HG03103 (cell line): ENCODE measurements around the gene GSG1L.

Experiments used
- ATAC-seq: cut with Tn5 transposase; IDR thresholded peaks from one replicate; pipeline ENCODE4 v1.9.1; 2021; ENCODE audit warnings: low read depth; ENCODE audit not compliant: unreplicated experiment

The GSG1L gene

DNA sequence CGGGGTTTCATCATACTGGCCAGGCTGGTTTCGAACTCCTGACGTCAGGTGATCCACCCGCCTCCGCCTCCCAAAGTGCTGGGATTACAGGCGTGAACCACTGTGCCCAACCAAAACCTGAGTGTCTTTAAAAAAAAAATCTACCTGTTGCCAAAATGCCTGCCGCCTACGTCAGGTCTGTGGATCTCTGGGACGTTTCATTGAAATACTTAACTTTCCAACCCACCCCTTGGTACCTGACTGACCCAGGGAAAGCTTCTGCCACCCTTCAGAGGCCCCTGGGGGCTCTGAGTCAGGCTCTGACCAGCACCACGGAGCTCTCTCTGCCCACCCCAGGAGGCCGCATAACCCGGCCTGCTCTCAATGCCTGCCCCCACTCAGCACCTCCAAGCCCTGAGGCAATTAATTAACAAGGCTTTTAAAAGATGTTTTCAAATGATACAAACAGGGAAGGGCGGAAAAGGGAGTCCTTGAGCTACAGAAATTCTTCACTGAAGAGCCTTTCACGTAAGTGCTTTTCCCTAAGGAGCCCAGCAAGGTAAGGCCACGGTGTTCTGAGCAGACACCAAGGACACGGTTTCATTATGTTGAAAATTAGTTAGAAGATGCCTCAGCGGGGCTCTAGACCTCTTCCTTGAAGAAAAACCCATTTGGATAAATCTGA lies 29.3 kb upstream of the GSG1L start:
- ATAC-seq: no peak

DNA sequence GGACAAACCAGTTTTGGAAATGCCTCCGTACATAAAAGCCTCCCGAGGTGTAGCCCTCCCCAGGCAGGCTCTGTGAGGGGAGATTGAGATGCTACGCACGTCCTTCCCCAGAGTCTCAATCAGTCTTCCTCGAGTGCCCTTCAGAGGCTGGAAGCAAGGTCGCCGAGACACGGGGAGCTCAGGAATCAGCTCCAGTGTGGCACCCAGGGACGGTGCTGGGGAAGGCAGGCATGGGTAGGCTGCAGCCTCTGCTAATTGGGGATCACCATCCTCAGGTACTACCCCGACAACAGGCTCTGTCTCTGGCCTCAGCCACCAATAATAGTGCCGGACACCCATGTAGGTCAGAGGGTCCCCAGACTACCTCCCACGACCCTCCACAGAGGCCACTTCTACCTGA lies 28.1 kb upstream of the GSG1L start:
- ATAC-seq: no peak

DNA sequence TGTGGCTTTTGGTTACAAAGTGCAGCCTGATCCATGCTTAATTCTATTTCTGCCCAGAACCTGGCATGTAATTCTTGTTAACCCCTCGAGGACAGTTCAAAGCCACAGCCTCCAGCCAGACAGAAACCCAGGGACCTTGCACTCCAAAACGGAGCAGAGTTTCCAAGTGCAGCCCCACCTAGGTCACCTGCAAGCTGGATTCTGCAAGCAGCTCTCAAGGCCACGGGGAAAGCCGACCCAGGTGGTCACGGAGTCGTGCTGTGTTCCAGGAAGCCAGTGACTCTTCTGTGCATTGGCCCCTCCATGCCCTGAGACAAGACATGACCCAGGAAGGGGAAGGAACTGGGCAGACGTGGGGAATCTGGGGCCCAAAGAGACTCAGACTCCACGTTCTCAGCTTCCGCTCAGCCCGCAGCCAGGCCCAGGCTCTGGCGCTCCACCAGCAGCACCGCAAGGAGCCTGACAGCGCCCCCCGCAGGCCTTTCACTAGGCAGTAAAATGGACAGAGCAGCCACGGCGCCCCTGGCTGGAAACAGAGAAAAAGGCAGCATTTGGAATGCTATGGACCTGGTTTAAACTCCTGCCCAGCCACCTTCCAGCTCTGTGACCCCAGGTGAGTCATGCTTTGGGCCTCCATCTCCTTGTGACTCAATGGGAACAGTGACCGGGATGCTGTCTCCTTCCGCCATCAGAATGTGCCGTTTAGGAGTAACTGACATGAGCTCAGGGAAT lies 27.3 kb upstream of the GSG1L start:
- ATAC-seq: no peak

DNA sequence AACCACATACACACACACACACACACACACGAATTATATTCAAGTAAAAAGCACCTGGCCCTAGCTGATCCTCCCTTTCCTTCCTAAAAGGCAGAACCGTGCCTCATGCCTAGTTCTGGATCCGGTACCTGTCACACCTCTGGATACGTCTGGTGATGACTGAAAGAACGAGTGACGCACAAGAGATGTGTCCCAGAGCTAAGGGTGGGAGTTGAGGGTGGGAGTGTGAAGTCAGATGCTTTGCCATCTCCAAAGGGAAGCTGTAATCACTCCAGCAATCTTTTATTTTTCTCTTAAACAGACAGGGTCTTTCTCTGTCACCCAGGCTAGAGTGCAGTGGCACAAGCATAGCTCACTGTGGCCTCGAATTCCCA lies 26.5 kb upstream of the GSG1L start:
- ATAC-seq: no peak

DNA sequence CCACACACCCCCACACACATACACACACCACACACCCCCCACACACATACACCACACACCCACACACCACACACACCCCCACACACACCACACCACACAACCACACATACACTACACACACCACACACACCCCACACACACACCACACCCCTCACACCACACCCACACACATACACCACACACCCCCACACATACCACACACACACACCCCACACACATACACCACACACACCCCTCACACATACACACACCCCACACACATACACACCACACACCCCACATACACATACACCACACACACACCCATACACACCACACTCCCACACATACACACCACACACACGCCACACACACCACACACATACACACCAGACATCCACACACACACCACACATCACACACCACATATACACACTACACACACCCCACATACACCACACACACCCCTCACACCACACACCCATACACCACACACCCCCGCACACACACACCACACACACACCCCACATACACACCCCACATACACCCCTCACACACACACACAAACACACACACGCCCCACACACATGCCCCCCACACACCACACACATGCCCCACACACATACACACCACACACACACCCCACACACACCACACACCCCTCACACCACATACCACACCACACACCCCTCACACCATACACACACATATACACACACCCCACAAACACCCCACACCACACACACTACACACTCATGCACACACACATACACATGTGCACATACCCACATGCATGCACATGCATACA lies 25.9 kb upstream of the GSG1L start:
- no peak for ATAC-seq

DNA sequence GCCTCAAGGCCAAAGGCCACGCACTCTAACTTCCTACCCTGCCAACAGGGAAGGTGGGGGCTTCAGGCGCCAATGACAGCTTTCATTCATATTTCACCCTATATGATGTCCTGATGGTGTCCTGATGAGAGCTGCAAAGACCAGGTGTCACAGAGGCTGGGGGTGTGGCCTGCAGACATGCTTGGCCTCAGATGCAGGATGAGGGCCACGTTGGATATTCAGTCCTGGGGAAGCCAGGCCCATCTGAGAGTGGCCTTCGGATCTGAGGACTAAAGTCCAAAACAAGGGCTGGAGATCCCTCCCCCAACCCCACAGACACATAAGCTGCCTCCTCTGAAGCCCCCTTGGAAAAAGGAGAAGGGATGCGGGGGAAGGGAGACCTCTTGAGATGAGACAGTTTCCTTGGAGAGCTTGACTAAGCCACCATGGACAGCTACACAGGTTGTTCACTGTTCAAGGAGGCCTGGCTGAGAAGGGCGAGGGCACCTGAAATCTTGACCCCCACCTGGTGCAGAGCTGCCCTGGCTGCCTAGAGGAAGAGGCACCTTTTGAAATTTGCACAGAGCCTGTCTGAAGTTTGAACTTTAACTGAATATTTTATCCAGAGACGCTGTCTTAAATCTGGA lies 24.3 kb upstream of the GSG1L start:
- ATAC-seq: no peak

DNA sequence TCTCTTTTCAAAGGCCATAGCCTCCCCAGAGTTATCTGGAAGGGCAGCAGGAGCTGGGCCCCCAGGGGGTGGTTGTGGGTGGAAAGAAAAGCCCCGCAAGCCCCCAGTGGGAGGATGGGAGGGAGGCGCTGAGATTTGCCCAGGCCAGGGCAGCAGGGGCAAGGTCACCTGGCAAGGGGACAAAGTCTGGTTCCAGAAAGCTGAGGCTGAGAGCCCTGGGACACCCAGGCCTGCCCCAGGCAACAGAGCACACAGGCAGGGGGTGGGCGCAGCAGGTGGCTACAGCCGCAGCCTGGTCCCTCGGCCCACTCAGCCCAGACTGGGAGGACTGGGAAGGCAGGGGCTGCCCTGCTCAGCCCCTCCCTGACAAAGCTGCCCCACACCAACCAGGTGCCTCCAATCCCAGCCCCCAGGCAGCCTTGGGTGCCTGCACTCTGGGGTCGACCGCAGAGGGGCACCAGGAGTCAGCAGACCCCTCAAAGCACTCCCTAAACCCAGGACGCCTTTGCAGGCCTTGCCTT lies 23.7 kb upstream of the GSG1L start:
- ATAC-seq: no peak

DNA sequence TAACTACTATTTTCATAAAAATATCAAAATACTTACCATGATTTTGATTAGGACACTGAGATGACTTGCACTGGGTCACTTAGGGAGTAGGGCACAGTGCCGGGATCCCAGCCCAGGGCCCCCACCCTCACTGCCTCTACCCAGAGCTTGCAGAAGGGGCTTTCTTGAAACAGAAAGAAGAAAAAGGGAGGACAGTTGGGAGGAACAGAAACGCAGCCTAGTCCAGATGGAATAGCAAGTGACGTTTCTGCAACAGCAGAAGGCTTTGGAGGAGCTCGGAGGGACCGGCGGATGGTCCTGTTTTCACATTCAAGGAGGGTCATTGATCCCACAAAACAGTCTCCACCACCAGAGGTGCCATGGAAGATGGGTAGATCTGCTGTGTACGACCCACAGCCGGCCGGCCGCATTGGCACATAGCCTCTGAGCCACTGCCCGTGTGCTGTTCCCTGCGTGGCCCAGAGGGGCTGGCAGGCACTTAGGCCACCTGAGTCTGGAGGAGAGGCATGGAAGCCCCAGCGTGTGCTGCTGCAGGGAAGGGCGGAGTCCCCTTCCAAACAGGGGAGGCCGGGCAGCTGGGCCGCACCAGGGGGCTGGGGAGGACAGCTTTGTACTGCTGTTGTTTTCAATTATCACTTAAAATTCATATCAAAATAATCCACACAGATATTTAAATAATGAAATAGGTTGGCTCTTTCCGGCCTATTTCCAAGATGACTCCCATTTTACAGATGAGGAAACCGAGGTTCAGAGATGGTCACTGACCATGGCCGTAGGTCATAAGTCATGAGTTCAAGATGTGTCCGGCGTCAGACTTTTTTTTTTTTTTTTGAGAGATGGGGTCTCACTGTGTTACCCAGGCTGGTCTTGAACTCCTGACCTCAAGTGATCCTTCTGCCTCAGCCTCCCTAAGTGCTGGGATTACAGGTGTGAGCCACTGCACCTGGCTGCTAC lies 22.9 kb upstream of the GSG1L start:
- no peak for ATAC-seq

DNA sequence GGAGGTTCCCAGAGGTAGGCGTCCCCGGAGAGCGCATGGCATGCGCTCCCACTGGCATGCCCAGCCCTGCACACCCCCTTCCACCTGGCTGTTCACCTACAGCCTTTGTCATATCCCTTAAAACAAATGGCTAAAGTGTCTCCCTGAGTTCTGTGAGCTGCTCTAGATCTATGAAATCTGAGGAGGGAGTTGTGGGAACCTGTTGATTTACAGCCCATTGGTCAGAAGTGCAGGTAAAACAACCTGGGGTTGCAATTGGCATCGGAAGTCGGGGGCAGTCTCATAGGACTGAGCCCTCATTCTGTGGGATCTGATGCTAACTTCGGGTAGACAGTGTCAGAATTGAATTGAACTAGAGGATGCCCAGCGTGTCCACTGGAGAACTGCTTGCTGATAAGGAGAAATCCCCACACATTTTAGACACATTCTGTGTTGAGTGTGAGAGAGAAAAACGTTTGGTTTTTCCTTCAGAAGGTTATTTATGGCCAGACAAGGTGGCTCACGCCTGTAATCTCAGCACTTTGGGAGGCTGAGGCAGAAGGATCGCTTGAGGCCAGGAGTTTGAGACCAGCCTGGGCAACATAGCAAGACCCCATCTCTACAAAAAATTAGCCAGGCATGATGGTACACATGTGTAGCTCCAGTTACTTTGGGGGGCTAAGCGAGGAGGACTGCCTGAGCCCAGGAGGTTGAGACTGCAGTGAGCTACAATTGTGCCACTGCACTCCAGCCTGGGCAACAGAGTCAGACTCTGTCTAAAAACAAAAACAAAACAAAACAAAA lies 22.1 kb upstream of the GSG1L start:
- no peak for ATAC-seq

DNA sequence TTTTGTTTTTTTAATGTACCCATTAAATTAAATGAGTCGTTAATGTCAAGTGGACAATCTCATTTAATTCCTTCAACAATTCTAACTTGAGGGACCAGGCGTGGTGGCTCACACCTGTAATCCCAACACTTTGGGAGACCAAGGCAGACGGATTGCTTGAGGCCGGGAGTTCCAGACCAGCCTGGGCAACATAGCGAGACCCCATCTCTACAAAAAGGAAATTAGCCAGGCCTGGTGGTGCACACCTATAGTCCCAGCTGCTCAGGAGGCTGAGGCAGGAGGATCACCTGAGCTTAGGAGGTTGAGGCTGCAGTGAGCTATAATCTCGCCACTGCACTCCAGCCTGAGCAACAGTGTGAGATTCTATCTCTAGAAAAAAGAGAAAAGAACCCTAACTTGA lies 20.7 kb upstream of the GSG1L start:
- no peak for ATAC-seq

DNA sequence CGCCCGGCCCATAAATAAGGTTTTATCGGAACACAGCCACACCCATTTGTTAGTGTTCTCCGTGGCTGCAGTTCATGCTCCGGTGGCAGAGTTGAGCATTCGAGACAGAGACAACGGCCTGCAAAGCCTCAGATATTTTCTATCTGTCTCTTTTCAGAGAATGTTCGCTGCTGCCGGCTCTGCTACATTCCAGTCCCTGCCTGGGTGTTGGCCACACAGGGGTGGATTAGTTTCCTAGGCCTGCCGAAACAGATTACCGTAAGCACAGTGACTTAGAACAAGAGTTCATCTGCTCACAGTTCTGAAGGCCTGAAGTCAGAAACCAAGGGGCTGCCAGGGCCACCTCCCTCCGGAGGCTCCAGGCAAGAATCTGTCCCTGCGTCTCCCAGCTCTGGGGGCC lies 19.1 kb upstream of the GSG1L start:
- no peak for ATAC-seq

DNA sequence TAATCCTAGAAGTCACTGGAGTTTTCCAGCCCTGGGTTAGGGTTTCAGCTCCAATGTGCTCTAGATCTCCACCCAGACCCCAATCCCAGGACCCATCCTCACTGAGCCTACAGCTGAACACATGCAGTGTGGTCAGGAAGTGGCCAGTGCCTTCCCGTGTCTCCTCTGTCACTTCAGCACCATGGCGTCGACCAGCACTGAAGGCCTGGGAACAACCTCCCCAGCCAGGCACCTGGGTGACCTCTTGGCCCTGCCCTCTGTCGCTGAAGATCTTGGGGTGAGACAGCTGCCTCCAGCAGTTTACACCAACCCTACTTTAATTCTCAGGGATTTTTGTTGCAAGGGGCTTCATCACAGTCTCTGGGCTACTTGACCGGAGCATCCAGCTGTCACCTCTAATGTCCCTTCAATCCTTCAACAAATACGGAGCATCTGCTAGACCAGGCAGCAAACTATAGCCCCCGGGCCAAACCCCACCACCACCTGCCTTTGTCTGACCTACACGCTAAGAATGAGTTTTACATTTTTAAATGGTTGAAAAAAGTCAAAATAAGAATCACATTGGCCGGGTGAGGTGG lies 18.0 kb upstream of the GSG1L start:
- ATAC-seq: no peak

DNA sequence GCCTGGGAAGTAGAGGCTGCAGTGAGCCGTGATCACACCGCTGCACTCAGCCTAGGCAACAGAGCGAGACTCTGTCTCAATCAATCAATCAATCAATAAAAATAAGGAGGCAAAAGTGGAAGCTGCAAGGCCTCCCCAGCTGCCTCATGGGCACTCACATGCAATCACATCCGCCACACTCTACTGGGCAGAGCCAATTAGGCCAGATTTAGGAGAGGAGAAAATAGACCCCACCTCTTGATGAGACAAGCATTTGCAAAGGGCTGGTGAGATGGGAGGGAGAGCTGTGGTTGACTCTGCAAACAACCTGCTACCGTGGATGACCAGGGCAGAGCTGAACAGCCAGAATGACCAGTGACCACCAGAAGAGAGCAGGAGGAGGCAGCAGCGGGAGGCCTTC lies 14.7 kb upstream of the GSG1L start:
- no peak for ATAC-seq

DNA sequence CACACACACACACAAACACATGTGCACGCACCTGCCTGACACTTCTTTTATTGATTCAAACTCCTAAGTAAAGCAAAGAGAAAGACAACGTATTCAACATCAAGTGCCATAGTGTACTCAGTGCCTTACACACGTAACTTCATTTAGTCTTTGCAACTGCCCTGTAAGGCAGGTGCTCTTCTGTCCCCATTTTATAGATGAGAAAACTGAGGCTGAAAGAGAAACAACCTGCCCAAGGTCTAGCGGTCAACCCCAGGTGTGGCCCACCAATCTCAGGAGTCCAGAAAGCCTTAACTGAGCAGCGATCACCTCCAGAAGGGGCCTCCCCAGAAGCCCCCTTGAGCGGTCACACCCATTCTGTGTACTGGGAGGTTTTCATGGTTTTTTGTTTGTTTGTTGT lies 10.3 kb upstream of the GSG1L start:
- ATAC-seq: no peak

DNA sequence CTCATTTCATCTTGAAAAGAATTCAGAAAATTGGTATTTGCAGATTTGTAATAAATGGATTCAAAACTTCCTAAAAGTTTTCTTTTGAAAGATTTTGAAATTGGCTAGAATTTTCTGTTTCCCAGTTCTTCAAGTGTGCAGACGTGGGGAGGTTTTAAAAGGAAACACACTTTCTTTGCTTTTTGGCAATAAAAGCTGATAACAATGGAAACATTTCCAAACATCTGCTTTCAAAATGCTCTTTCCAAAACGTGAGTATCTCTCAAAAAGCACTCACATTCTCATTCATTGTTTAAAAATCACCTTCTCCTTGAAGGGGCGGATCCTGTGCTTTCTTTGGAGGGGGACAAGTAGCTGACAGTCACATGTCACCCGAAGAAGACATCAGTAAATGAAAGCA lies 8.6 kb upstream of the GSG1L start:
- no peak for ATAC-seq

DNA sequence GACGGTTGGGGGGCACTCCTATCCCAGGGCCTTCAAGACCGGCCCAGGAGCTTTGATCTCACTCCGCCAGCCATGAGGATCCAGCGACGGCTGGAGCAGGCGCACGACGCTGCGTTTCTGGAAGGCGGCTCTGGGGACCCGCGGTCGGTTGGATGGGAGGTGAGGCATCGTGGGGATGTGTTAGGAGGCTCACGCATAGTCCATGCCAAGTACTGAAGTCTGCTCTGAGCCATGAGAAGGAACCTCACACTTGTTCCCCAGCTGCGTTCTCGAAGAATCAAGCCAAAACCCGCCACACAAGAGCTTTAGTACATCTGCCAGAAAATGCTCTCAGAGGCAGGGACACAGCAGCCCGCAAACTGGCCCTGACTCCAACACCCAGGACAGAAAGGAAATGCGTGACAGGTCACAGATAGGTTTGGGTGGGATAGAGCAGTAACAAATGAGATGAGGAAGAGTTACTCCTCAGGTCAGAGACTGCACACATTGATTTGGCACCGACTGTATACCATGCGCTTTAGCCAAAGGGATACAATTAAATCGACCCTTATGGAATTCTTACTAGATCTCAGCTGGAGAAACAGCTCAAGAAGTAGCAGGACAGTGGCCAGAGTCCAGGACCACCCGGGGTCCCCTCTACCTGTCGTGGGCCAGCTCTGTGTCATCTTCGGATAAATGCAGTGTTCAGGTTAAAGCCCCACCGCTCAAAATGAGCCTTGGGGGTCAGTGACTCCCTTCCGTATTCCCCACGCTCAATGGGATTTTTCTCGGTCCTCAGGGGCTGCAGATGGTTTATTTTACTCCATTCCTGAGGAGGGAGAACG lies 6.7 kb upstream of the GSG1L start:
- ATAC-seq: no peak

DNA sequence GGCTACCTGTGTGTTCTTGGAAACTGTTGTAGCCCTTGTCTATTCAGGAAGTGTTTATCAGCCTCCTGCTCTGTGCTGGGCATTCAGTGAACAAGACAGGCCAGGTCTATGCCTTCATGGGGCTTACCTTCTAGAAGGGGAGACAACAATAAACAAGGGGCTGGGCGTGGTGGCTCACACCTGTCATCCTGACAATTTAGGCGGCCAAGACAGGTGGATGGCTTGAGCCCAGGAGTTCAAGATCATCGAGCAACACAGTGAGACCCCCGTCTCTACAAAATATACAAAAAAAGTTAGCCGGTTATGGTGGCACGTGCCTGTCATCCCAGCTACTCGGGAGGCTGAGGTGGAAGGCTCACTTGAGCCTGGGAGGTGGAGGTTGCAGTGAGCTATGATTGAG lies 5.5 kb upstream of the GSG1L start:
- ATAC-seq: no peak
